CD4-positive, CD25-positive, alpha-beta regulatory T cell (primary cell): Measurements from ENCODE around the gene HDAC9. TPM values are rescaled to one million over a fixed set of nuclear protein-coding genes. Genes with fewer than 3 reads are reported as not detected.

ENCODE experiments used
- ATAC-seq, 2 donors: fragments of 150-1000 bp; cut with Tn5 transposase; one replicate each; pipeline ENCODE4 v1.10.0; 2021; ENCODE audit warnings: low read depth in 2 of 2, moderate number of reproducible peaks in 2 of 2, moderate library complexity in 1 of 2
- DNase-seq, 3 donors: peaks; one replicate each; pipeline versions ENCODE4 v3.0.0 to v3.0.0-alpha.2; 2012 to 2022; ENCODE audit warnings: mixed read lengths in 1 of 3
- H3K27ac ChIP-seq: one replicate; pipeline ENCODE4 v1.7.0; 2013; ENCODE audit warnings: mild to moderate bottlenecking, low read length; ENCODE audit not compliant: insufficient read depth, poor library complexity, severe bottlenecking
- H3K27me3 ChIP-seq: one replicate; pipeline ENCODE4 v1.7.0; 2013; ENCODE audit warnings: low read length; ENCODE audit not compliant: control insufficient read depth, insufficient read depth
- H3K36me3 ChIP-seq: one replicate; pipeline ENCODE4 v1.7.0; 2013; ENCODE audit warnings: mild to moderate bottlenecking, low read length, moderate library complexity; ENCODE audit not compliant: control insufficient read depth, insufficient read depth
- H3K4me1 ChIP-seq: 2 replicates; pipeline ENCODE4 v1.7.0; 2013; ENCODE audit warnings: mild to moderate bottlenecking, low read length; ENCODE audit not compliant: insufficient read depth, control insufficient read depth, poor library complexity, severe bottlenecking
- H3K4me3 ChIP-seq: one replicate; pipeline ENCODE4 v1.7.0; 2013; ENCODE audit warnings: low read depth, mild to moderate bottlenecking, low read length, moderate library complexity
- H3K9me3 ChIP-seq, 2 experiments: 1 replicate in 1 of 2; 2 replicates in 1 of 2; pipeline ENCODE4 v1.7.0; 2013; ENCODE audit warnings: low read length in 2 of 2, mild to moderate bottlenecking in 1 of 2, moderate library complexity in 1 of 2; ENCODE audit not compliant: control insufficient read depth in 2 of 2
- H3K27ac Mint-ChIP-seq, 3 donors: one replicate each; pipeline ENCODE4 v1.8.0; 2020 to 2022; ENCODE audit warnings: mild to moderate bottlenecking in 3 of 3, mixed read lengths in 3 of 3, moderate library complexity in 2 of 3
- H3K27me3 Mint-ChIP-seq: one replicate; pipeline ENCODE4 v1.8.0; 2022; ENCODE audit warnings: mild to moderate bottlenecking, mixed read lengths
- H3K36me3 Mint-ChIP-seq: one replicate; pipeline ENCODE4 v1.8.0; 2020; ENCODE audit warnings: mixed read lengths
- H3K4me1 Mint-ChIP-seq, 4 donors: one replicate each; pipeline ENCODE4 v1.8.0; 2020 to 2022; ENCODE audit warnings: mixed read lengths in 4 of 4, mild to moderate bottlenecking in 1 of 4
- H3K4me3 Mint-ChIP-seq, 4 donors: one replicate each; pipeline ENCODE4 v1.8.0; 2020 to 2022; ENCODE audit warnings: mild to moderate bottlenecking in 4 of 4, mixed read lengths in 4 of 4, moderate library complexity in 3 of 4
- H3K9me3 Mint-ChIP-seq, 7 donors: one replicate each; pipeline ENCODE4 v1.8.0; 2020 to 2022; ENCODE audit warnings: mixed read lengths in 7 of 7, mild to moderate bottlenecking in 3 of 7, moderate library complexity in 2 of 7
- polyA plus RNA-seq, 4 donors: library from polyadenylated mRNA; unstranded; fragments of 300-500 nt; fragmentation: Illumina TruSeq; gene quantifications; one replicate each; pipeline ENCODE4 v1.2.3, GENCODE V29; 2021
- total RNA-seq: library from RNA; stranded (reverse); gene quantifications from one replicate; pipeline ENCODE4 v1.2.3, GENCODE V29; 2022

The HDAC9 gene
- total RNA-seq (10.4 TPM), polyA plus RNA-seq (10 to 100 TPM in 2 of 4 donors, 1 to 10 TPM in 2; 4.1 to 23.7 (median 10.1) TPM)

DNA sequence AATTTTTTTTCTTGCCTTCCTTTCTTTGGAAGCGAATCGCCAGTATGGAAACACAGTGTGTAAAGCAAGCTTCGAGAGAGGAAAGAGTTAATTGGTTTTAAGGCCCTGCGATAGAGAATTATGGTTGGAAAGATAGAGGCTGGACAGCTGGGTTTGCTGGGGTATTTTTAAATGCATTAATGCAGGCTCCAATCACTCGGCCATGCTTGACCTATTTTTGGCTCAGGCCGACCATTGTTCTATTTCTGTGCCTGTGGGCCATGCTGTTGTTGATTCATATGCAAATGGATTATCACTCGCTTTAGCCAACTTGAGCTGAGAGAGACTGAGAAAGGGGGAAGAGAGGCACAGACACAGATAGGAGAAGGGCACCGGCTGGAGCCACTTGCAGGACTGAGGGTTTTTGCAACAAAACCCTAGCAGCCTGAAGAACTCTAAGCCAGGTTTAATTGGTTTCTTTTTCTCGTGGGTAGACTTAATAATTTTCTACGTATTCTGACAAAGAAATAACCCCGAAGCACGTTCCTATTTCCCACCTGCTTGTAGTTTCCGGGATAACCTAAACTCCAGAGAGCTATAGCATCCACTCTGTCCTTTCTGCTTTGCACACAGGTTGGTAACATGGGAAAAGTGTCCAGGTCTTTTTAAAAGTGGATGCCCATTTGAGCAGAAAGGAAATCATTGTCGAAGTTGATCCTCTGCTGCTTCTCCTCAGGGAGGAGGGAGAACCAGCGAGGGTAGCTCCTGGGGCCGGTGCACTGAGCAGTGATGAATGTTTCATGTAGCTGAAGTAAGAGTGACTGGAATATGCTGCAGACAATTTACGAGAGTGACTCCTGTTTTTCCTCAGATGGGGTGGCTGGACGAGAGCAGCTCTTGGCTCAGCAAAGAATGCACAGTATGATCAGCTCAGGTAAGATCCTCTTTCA is at the start of gene HDAC9:
TSS of gene HDAC9 (plus strand) at position 338 of the 929 bp plus-strand sequence. CDS start at position 892, 554 bp downstream.
- H3K4me3 Mint-ChIP-seq = peak within 1 kb of the TSS; percentile 73 to 88 (median 82)
- ATAC-seq = peak; percentile 13 to 62
- H3K27ac ChIP-seq = peak within 1 kb of the TSS; percentile 37

DNA sequence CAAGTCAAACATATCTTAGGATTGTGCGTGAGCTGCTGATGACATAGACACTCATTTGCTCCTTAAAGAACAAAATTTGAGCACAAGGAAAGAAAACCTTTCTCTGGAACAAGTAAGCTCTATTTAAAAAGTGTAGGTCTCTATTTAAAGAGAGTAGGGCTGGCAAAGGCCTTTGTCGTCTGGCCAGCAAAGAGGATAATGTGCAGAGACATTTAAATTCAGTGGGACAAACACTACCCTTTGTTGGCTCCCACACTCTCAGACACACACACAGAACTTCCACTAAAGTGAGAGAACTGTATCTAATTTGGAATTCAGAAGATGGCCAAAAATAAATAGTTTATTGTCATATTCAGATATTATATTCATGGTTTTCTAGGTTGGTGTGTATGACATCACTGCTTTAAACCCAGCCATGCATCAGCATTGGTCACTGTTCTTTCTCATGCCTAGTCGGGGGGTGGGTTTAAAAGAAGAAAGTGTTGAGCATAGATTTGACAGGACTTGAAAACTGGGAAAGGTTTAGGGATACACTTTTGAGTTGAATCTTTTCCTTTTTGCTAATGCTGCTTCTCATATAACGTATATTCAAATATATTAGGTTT is 49.5 kb upstream of the HDAC9 start:
- H3K4me1 Mint-ChIP-seq = no peaks in the 10 kb centered on the region
- no peaks in the 10 kb centered on the region for H3K27me3 Mint-ChIP-seq
- DNase-seq (no peak), ATAC-seq (no peak)
- no peaks in the 10 kb centered on the region for H3K36me3 Mint-ChIP-seq
- Histone ChIP-seq H3K27me3 (no peaks in the 10 kb centered on the region), H3K4me3 (no peak overlapping the region), H3K36me3 (no peaks in the 10 kb centered on the region), H3K9me3 (no peaks in the 10 kb centered on the region), H3K27ac (no peak overlapping the region), H3K4me1 (no peaks in the 10 kb centered on the region)
- peaks cover 0 to 3% (median 0%) of the 10 kb centered on the region in 7 donors for H3K9me3 Mint-ChIP-seq
- no peak overlapping the region for H3K4me3 Mint-ChIP-seq
- H3K27ac Mint-ChIP-seq = no peak overlapping the region

More for the DNA sequence above, at the start of gene HDAC9:
- H3K4me1 Mint-ChIP-seq = peaks cover 0 to 8% (median under 1%) of the 10 kb centered on the region in 4 donors
- Histone ChIP-seq H3K4me3 (peak within 1 kb of the TSS; percentile 51), H3K4me1 (no peaks in the 10 kb centered on the region), H3K27me3 (no peaks in the 10 kb centered on the region), H3K36me3 (no peaks in the 10 kb centered on the region), H3K9me3 (no peaks in the 10 kb centered on the region)
- no peaks in the 10 kb centered on the region for H3K9me3 Mint-ChIP-seq
- no peak for DNase-seq
- no peaks in the 10 kb centered on the region for H3K27me3 Mint-ChIP-seq
- H3K36me3 Mint-ChIP-seq = no peaks in the 10 kb centered on the region
- H3K27ac Mint-ChIP-seq = peak within 1 kb of the TSS; percentile 26 to 67 (median 36)

DNA sequence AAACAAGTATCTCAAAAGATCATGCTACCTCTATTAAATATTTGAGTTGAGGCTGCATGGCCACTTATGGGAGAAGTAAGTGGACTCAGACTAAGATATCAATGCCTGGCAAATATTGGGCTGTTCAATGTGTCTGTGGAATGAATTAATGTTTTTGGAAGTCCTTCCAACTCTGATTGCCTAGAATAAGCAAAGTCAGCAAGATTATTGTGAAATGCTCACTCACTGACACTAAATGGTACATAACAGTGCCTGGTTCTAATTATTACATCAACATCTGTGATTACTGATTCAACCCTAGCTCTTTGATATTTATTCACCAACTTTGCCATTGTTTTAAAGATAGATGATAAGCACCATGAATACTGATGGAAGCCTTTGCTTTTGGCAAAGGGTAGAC is 45.5 kb upstream of the HDAC9 start:
- Histone ChIP-seq H3K27me3 (no peaks in the 10 kb centered on the region), H3K4me3 (no peak overlapping the region), H3K9me3 (no peaks in the 10 kb centered on the region), H3K4me1 (no peaks in the 10 kb centered on the region), H3K36me3 (no peaks in the 10 kb centered on the region), H3K27ac (no peak overlapping the region)
- Mint-ChIP-seq H3K27me3 (no peaks in the 10 kb centered on the region), H3K9me3 (peaks cover 0 to 3% (median 0%) of the 10 kb centered on the region in 7 donors), H3K4me1 (no peaks in the 10 kb centered on the region), H3K36me3 (no peaks in the 10 kb centered on the region), H3K27ac (no peak overlapping the region), H3K4me3 (no peak overlapping the region)
- ATAC-seq (no peak), DNase-seq (no peak)

DNA sequence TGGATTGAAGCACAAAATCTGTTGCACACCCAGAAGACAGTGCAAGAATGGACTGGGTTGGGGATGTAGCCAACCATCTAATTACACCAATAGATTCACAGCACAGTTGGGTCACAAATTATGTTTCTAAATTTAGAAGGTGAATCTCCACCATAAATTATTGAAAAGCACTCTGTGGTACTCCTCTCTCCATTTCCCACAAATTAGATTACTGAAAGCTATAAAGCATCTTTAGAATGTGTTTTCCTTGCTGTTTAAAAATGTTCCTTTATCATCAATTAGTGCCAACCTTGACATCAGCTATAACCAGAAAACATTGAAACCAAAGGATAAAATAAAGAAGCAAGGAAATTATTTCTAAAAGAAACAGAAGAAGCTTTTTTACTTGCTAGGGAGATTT is 39.9 kb upstream of the HDAC9 start:
- Mint-ChIP-seq H3K9me3 (no peaks in the 10 kb centered on the region), H3K36me3 (no peaks in the 10 kb centered on the region), H3K27me3 (no peaks in the 10 kb centered on the region), H3K4me1 (peaks cover 0 to 5% (median 0%) of the 10 kb centered on the region in 4 donors), H3K27ac (no peak overlapping the region), H3K4me3 (no peak overlapping the region)
- no peaks in the 10 kb centered on the region for H3K4me1 ChIP-seq
- no peak overlapping the region for H3K4me3 ChIP-seq
- ATAC-seq (no peak), DNase-seq (no peak)
- no peaks in the 10 kb centered on the region for H3K27me3 ChIP-seq
- H3K27ac ChIP-seq = no peak overlapping the region
- no peaks in the 10 kb centered on the region for H3K36me3 ChIP-seq
- H3K9me3 ChIP-seq = no peaks in the 10 kb centered on the region

DNA sequence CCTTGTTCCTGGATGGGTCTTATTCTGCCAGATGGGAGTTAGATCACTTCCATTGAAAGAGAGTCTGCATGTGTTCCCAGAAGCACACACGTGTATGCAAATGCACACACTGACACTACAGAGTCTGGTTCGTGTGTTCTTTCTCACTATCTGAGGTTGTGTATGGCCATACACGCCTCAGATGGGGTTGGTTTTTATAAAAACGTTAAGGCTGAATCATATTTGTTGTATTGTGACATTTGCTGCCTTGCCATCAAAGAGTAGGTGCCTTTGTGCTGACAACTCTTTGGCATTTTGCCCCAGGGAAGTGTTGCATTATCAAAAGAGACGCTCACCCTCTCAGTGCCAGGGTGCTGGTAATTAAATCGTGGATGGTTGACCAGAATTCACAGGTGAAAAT is 37.7 kb upstream of the HDAC9 start:
- Histone ChIP-seq H3K9me3 (no peaks in the 10 kb centered on the region), H3K27ac (no peak overlapping the region), H3K27me3 (no peaks in the 10 kb centered on the region), H3K4me3 (no peak overlapping the region), H3K4me1 (no peaks in the 10 kb centered on the region), H3K36me3 (no peaks in the 10 kb centered on the region)
- H3K4me3 Mint-ChIP-seq = peak overlapping the region in 1 of 4 donors; percentile 48
- H3K36me3 Mint-ChIP-seq = no peaks in the 10 kb centered on the region
- ATAC-seq (no peak), DNase-seq (no peak)
- no peaks in the 10 kb centered on the region for H3K27me3 Mint-ChIP-seq
- no peak overlapping the region for H3K27ac Mint-ChIP-seq
- no peaks in the 10 kb centered on the region for H3K9me3 Mint-ChIP-seq
- peaks cover 0 to 16% (median 0%) of the 10 kb centered on the region in 4 donors for H3K4me1 Mint-ChIP-seq

DNA sequence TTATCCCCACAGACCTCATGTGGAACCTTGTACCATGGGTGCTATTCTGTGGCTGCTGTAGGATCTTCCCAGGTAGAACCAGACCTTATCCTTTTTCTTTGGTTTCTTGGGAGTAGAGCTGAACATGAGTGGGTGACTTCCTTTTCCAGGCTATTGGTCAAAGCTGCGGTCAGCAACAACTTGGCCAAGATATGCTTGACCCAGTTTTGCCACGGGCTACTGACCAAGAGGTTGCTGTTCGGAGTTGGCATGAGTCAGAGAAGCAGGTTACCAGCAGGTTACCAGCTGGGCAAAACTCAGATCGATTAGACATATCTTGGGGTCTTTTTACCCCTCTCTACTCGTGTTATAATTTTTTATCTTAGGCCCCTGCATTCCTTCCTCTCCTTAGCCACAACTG is 36.7 kb upstream of the HDAC9 start:
- Mint-ChIP-seq H3K4me3 (no peak overlapping the region), H3K36me3 (no peaks in the 10 kb centered on the region), H3K27ac (no peak overlapping the region), H3K4me1 (peaks cover 0 to 16% (median 0%) of the 10 kb centered on the region in 4 donors), H3K9me3 (no peaks in the 10 kb centered on the region), H3K27me3 (no peaks in the 10 kb centered on the region)
- no peaks in the 10 kb centered on the region for H3K27me3 ChIP-seq
- H3K27ac ChIP-seq = no peak overlapping the region
- no peaks in the 10 kb centered on the region for H3K9me3 ChIP-seq
- ATAC-seq (no peak), DNase-seq (no peak)
- H3K36me3 ChIP-seq = no peaks in the 10 kb centered on the region
- no peak overlapping the region for H3K4me3 ChIP-seq
- H3K4me1 ChIP-seq = no peaks in the 10 kb centered on the region

DNA sequence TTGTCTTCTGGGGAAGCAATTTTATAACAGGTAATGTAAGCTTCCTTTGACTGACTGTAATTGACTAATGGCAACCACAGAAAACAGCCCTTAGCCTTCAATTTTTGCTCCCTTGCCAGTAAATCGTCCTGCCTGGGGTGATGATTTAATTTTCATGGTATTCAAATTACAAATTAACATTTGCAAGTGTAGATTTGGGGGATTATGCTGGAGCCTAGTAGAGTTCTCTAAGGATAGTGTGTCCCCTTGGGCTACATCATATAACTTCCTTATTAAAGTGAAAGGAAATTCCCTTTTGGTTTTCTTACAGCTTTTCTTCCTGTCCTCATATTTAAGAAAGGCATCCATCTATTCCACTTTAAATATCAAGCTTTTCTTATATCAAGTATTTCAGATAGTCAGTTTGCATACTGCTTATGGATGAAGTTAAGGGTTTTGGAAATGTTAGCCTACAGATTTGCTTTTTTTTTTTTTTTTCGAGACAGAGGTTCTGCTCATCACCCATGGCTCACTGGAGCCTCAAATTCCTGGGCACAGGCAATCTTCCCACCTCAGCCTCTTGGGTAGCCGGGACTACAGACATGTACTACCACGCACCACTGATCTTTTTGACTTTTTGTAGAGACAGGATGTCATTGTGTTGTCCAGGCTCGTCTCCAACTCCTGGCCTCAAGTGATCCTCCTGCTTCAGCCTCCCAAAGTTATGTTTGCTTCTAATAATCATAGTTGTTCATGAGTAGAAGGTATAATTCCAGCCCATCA is 35.9 kb upstream of the HDAC9 start:
- Histone ChIP-seq H3K36me3 (no peaks in the 10 kb centered on the region), H3K9me3 (no peaks in the 10 kb centered on the region), H3K27ac (no peak overlapping the region), H3K4me1 (no peaks in the 10 kb centered on the region), H3K4me3 (no peak overlapping the region), H3K27me3 (no peaks in the 10 kb centered on the region)
- Mint-ChIP-seq H3K4me1 (peaks cover 0 to 16% (median 0%) of the 10 kb centered on the region in 4 donors), H3K27ac (no peak overlapping the region), H3K9me3 (no peaks in the 10 kb centered on the region), H3K27me3 (no peaks in the 10 kb centered on the region), H3K36me3 (no peaks in the 10 kb centered on the region), H3K4me3 (peak overlapping the region in 1 of 4 donors; percentile 66)
- DNase-seq (no peak), ATAC-seq (no peak)
